Activated CD4-positive, alpha-beta T cell treated with anti-CD3 and anti-CD28 coated beads for 4 hours (primary cell): ENCODE measurements around the gene OR4D1.

Experiments
- DNase-seq, 2 donors: peaks; one replicate each; pipeline ENCODE4 v3.0.0-alpha.2; 2020

The OR4D1 gene

DNA sequence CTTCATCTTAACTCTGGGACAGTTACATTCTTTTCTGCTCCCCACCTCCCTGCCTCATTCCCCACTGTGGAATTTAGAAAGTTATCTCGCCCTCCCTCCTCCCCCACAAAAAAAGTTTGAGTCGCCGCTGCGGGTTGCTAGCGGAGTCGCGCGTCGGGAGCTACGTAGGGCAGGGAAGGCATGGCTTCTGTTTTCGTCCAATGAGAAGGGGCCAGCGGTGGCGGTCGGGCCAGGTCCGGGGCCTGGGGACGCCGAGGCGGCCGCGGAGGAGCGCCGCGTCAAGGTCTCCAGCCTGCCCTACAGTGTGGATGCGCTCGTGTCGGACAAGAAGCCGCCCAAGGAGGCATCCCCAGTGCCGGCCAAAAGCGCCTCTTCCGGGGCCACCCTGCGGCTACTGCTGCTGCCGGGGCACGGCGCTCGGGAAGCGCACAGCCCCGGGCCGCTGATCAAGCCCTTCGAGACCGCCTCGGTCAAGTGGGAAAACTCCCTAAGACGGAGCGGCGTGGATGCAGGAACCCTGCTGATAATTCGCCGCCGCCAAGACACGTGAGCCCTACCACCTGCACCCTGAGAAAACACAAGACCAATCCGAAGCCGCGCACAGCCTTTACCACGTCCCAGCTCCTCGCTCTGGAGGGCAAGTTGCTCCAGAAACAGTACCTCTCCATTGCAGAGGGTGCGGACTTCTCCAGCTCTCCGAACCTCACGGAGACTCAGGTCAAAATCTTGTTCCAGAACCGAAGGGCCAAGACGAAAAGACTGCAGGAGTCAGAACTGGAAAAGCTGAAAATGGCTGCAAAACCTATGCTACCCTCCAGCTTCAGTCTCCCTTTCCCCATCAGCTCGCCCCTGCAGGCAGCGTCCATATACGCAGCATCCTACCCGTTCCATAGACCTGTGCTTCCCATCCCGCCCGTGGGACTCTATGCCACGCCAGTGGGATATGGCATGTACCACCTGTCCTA is 8.9 kb downstream of the OR4D1 start:
- DNase-seq: peak; percentile 33 to 44

GRCh38 chr17:58158181-58158580 is 10.0 kb downstream of the OR4D1 start:
- DNase-seq: no peak

GRCh38 chr17:58161566-58161965 is 13.4 kb downstream of the OR4D1 start:
- DNase-seq: no peak

- DNase-seq: no peak
These were observed 17.8 kb downstream of the OR4D1 start for GRCh38 chr17:58165981-58166380.

DNA sequence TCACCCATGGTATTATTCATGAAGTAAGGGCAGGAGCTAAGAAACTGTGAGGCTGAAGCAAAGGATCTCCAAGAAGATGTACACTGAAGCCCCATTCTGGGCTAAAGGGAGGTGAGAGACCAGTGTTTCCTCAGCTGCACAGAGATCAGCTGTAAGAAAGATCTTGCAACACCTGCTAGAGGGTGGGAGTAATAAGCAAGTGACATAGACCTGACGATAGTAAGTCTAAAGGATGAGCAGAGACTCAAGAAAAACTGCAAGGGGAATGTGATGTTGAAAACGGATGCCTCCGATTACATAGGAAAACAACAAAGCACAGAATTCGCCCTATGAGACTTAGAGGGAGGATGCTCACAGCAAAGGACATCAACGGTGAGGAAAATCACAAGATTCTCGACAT is 18.5 kb downstream of the OR4D1 start, which contains the start of gene OR4D2:
TSS of gene OR4D2 (plus strand) at position 301 of the 400 bp plus-strand sequence. CDS start 2,674 bp downstream, outside the sequence.
- DNase-seq: no peak

- DNase-seq: no peak
These were observed 22.4 kb downstream of the OR4D1 start for GRCh38 chr17:58170622-58171021.

DNA sequence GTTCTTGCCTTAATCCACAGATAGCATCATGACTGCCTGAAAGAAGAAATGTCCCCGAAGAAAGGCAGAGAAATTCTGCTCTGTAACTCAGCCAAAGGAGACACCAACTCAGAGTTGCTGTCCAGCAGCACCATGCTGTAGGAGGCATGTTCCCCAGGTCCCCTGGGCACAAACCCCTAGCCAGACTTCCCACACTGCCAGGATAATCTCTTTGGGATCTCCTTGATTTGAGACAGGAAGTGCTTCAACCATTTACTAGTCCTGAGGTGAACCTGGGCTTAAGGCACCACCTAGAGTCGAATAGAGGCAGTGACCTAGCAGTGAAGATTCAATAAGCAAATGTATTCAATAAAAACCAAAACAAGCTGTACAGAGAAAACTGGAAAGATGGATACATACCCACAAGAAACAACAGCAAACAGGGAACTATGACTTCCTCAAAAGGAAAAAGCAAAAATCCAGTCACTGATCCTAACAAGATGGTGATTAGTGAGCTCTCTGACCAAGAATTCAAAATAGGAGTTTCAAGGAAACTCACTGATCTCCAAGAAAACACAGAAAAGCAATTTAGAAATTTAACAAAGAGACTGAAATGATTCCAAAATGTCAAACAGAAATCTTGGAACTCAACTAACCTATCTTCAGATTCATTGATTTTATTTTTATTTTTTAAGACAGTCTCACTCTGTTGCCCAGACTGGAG is 24.3 kb downstream of the OR4D1 start:
- peak; percentile 25 to 26 for DNase-seq

DNA sequence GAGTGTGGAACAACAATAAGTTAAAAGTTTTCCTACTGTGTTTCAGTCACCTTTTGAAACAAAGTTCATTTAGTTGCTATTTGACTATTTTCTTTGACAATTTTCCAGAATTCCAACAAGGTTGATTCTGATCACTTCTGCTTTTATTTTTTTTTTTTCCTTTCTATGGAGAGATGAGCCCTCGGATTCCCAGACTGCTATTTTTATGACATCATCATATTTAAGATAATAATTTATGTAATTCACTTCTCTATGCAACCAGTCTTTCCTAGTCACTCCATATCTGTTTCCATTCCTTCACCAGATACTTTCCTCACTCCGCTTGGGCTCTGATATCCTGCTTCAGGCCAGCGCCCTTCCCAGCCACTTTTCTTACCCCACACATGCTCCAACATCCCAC is 26.7 kb downstream of the OR4D1 start:
- no peak for DNase-seq

- no peak for DNase-seq
These were observed 28.0 kb downstream of the OR4D1 start for GRCh38 chr17:58176200-58176599.

DNA sequence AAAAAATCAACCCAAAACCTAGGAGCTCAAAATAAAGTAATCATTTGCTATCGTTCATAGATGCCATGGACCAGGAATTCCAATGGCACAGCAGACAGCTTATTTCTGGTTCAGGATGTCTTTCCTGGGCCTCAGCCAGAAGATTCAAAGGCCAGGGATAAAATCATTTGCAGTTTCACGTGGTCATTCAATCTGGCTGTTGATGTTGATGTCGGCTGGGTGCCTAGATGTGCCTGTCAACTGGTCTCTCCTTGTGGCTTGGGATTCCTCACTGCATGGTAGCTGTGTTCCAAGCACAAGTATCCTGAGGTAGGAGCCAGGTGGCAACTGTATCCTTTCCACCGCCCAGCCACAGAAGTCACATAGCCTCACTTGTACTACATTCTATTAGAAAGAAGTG is 33.6 kb downstream of the OR4D1 start:
- DNase-seq: no peak

GRCh38 chr17:58183514-58183913 is 35.3 kb downstream of the OR4D1 start:
- DNase-seq: no peak

- DNase-seq: no peak
These were observed 36.3 kb downstream of the OR4D1 start for GRCh38 chr17:58184308-58184985.

- DNase-seq: no peak
These were observed 37.0 kb downstream of the OR4D1 start for GRCh38 chr17:58184986-58185761.

- DNase-seq: no peak
These were observed 38.4 kb downstream of the OR4D1 start for GRCh38 chr17:58186591-58186990.

DNA sequence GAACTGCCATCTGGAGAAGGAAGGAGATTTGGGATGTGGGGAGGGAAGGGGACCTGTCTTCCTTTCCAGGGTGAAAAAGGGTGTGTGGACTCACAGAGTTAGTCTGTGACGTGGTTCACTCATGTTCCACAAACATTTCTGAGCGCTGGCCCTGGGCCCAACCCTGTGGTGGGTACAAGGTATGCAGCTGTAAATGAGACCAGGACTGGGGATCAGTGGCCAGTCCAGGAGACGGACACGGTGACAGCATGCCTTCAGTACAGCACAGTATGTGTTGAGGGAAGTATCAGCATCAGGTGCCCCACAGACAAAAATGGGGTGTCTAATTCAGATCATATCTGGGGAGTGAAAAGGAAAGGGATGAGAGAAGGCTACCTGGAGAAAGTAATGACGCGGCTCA is 38.9 kb downstream of the OR4D1 start:
- DNase-seq: no peak

DNA sequence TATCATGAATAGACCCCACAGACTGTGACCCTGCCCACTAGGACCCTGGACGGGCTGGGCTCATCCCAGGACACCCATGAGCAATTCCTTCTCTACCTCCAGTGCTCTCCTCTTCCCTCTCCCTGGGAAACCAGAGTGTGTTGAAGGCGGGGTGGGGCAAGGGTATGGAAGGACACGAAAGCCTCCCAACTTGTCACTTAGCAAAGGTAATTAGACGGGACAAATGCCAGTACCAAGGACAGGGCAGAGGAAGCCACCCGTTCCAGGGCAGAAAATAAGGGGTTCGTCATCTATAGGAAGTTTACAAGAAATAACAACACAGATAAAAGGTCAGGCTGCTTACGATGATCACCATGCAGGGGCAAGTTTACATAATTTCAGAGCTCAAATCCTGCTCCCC is 39.5 kb downstream of the OR4D1 start:
- DNase-seq: no peak

GRCh38 chr17:58189436-58190146 is 41.4 kb downstream of the OR4D1 start:
- no peak for DNase-seq

DNA sequence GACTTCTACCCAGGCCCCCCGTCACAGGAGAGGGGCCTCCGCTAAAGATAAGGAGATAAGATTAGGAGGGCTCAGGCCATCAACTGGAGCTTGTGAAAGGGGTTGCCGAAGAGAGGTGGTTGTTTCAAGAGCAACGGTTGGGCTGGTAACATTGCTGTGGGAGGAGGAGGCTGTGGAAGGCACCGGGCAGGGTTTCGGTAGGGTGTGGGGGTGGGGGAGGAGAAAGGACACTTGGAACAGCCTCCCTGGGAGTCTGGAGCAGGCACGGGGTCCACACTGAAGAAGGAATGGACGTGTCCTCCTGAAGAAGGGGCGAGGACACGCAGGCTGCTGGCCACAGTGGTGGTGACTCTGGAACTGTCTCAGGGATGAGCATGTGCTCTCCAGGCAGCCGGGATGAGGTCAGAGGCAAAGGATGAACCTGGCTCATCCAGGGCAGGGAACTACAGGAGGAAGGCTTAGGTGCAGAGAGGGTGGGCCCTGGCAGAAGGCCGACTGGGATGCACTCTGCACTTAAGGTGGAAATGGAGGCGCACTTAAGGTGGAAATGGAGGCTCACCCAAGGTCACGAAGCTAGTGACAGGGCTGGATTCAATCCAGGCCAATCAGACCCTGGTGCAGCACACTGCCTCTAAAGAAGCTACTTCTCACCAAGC is 43.2 kb downstream of the OR4D1 start:
- DNase-seq: no peak

- no peak for DNase-seq
These were observed 44.4 kb downstream of the OR4D1 start, which contains the start of gene EPX for GRCh38 chr17:58192612-58193011. EPX (plus strand) TSS chr17:58192726; CDS start chr17:58192847, 121 bp downstream.

GRCh38 chr17:58193641-58194255 is 45.6 kb downstream of the OR4D1 start:
- no peak for DNase-seq
